Heart right ventricle (tissue), 16 donors: Measurements from ENCODE around the gene RAB7A. TPM values are rescaled to one million over a fixed set of nuclear protein-coding genes. Genes with fewer than 3 reads are reported as not detected.
"Not testable (repeated sequence)": the region's sequence is repeated elsewhere in the genome, so short reads cannot be mapped to it uniquely, and the experiment has no call there.

Source experiments
- ATAC-seq, 8 donors: fragments of 200-7000 bp; cut with Tn5 transposase; one replicate each; pipeline ENCODE4 v1.9.1; 2020; ENCODE audit warnings: mild to moderate bottlenecking in 8 of 8, moderate library complexity in 8 of 8, moderate number of reproducible peaks in 1 of 8
- DNase-seq, 2 donors: peaks; one replicate each; pipeline ENCODE4 v3.0.0-alpha.2; 2020
- H3K27ac ChIP-seq, 10 donors: fragments of 200-600 bp; sonication (generic) in 2 of 10; one replicate each; pipeline versions ENCODE4 v1.5.0 to v1.8.0; 2020 to 2022; ENCODE audit warnings: mild to moderate bottlenecking in 3 of 10
- H3K27me3 ChIP-seq, 7 donors: fragments of 200-600 bp; one replicate each; pipeline ENCODE4 v1.8.0; 2021 to 2022; ENCODE audit warnings: mild to moderate bottlenecking in 2 of 7
- H3K36me3 ChIP-seq, 9 donors: fragments of 200-600 bp; sonication (generic) in 1 of 9; one replicate each; pipeline versions ENCODE4 v1.5.0 to v1.8.0; 2020 to 2022; ENCODE audit warnings: mild to moderate bottlenecking in 2 of 9
- H3K4me1 ChIP-seq, 9 donors: fragments of 200-600 bp; sonication (generic) in 1 of 9; one replicate each; pipeline versions ENCODE4 v1.5.0 to v1.8.0; 2020 to 2022; ENCODE audit warnings: mild to moderate bottlenecking in 4 of 9
- H3K4me3 ChIP-seq, 10 donors: fragments of 200-600 bp; sonication (generic) in 2 of 10; one replicate each; pipeline versions ENCODE4 v1.5.0 to v1.8.0; 2020 to 2022; ENCODE audit warnings: mild to moderate bottlenecking in 7 of 10, moderate library complexity in 2 of 10
- H3K9me3 ChIP-seq, 11 donors: fragments of 200-600 bp in 10 of 11; sonication (generic) in 2 of 11; one replicate each; pipeline versions ENCODE4 v1.5.0 to v1.8.0; 2013 to 2022; ENCODE audit warnings: mild to moderate bottlenecking in 2 of 11, control low read depth in 1 of 11, moderate library complexity in 1 of 11
- CTCF ChIP-seq, 9 donors: fragments of 200-600 bp; sonication (generic) in 2 of 9; IDR thresholded peaks; one replicate each; pipeline versions ENCODE4 v1.5.0 to v1.8.0; 2021 to 2022; ENCODE audit warnings: antibody characterized with exemption in 9 of 9, mild to moderate bottlenecking in 5 of 9, moderate library complexity in 1 of 9
- WGBS, 2 donors: extraction: QIAGEN DNeasy Blood & Tissue Kit; methylation state at CpG; one replicate each; pipeline ENCODE4 v1.1.7; 2013; ENCODE audit warnings: inconsistent platforms in 1 of 2; 5-methylcytosine and 5-hydroxymethylcytosine counted together
- intact Hi-C, 10 donors: fragments of 100-400 bp; cut with DNase I; formaldehyde crosslinking; loops; one replicate each; pipeline versions ENCODE4 v1.11.1 to v1.14.2; 2022
- polyA plus RNA-seq, 2 donors: library from polyadenylated mRNA; stranded (reverse); fragments of 200-250 nt; gene quantifications; one replicate each; pipeline ENCODE4 v1.2.3, GENCODE V29; 2013
- total RNA-seq, 10 donors: library from RNA; stranded (reverse); fragmentation: NEBNext Ultra II Directional in 3 of 10; extraction: Animal tissue kit (Norgen Biotek cat#: 25700) in 3 of 10; gene quantifications; one replicate each; pipeline versions ENCODE4 v1.2.1 to v1.2.4, GENCODE V29; 2021 to 2023
- donor health status: Arrhythmogenic right ventricular cardiomyopathy.
- donor health status: ischemic (EF 13 %, LVEDD 7.1; RV severe dilation, severe dysfunction).
- donor health status: healthy with polysubstance abuse.
- donor health status: DM: no; HTN: yes; CAD: no.
- donor health status: DM: no; HTN: no; CAD: no.
- donor health status: ischemic (EF 25% LVEDD 6.9; RV normal size, moderate dysfunction).
- donor health status: ischemic (EF 25% LVEDD 5.7; RV mildly dilated, moderate dysfunction).
- donor health status: healthy.
- donor health status: DM: yes; HTN: yes; CAD: no.
- donor health status: Ischemic cardiomyopathy.
- donor health status: ischemic (EF 35%, LVEDD 5.7; RV mildly dilated, moderate dysfunction).
- donor health status: nonischemic (EF 11% LVEDD 7.7; RV severe dilation, severe dysfunction).
- donor health status: DM: yes; HTN: yes; CAD: no.
- donor health status: PGD.
- donor health status: ischemic (EF 29% LVEDD 5.4; RV normal size, mild dysfunction).
- donor health status: nonischemic (EF 23%, LVEDD 6.1; RV moderate dilation, normal function).

Gene RAB7A
- total and polyA plus RNA-seq, 12 donors = 161 to 348 (median 296) TPM

DNA sequence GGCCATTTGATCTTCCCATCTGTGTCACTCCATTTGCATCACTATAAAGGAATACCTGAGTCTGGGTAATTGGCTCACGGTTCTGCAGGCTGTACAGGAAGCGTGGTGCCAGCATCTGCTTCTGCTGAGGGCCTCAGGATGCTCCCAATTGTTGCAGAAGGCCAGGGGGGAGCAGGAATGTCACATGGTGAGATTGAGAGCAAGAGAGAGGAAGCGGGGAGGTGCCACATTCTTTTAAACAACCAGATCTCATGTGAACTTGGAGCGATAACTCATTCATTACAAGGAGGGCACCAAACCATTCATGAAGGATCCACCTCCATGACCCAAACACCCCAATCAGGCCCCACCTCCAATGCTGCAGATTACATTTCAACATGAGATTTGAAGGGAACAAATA, 13.1 kb upstream of the RAB7A start:
- WGBS, 2 donors = 77 to 81% methylated on average over 4 of the region's 4 CpGs

DNA sequence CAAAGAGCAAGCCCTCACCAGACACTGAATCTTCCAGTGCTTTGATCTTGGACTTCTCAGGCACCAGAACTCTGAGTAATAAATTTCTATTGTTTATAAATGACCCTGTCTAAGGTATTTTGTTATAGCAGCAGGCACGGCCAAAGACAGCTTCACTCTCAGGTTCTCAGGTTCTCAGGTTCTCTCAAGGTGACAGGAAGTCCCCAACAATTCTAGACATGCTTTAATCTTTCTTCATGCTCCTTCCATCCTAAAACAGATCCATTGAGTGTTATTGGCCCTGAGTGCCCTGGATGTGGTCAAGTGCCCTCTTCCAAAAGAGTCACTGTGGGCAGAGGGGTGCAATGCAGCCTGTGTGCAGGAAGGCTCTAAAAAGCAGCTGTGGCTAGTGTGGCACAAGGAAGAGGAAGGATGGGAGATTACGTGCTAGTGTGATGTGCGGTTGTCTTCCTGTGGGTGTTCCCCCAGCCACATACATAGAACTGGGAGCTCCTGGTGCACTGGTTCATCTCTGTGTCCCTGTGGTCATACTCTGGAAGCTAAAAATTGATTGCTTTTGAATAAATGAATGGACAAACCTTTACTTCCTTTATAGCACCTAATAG, 11.0 kb upstream of the RAB7A start:
- no peaks in the 10 kb centered on the region for H3K9me3 ChIP-seq
- H3K4me3 ChIP-seq = no peak overlapping the region
- H3K36me3 ChIP-seq = no peaks in the 10 kb centered on the region
- peak overlapping the region in 1 of 10 donors; percentile 13 for H3K27ac ChIP-seq
- ATAC-seq = peak in 5 of 8 donors; percentile 30 to 72 (median 67)
- WGBS, 2 donors = 80 to 86% methylated on average over 3 of the region's 3 CpGs
- H3K4me1 ChIP-seq = peaks cover 0 to 23% (median 0%) of the 10 kb centered on the region in 9 donors
- TF ChIP-seq CTCF (IDR thresholded peaks at IDR 0.05) = no peak
- DNase-seq = no peak
- intact Hi-C loops = loop anchor here in 1 of 10 donors (10.0 kb wide), 1 partner anchor 140 kb away; no protein-coding TSS in a partner anchor
- H3K27me3 ChIP-seq = no peaks in the 10 kb centered on the region

More for the DNA sequence above, 13.1 kb upstream of the RAB7A start:
- intact Hi-C loops = loop anchor here in 1 of 10 donors (10.0 kb wide), 1 partner anchor 142 kb away; no protein-coding TSS in a partner anchor
- Histone ChIP-seq H3K4me3 (no peak overlapping the region), H3K27me3 (no peaks in the 10 kb centered on the region), H3K27ac (no peak overlapping the region), H3K4me1 (peaks cover 0 to 13% (median 0%) of the 10 kb centered on the region in 9 donors), H3K9me3 (no peaks in the 10 kb centered on the region), H3K36me3 (no peaks in the 10 kb centered on the region)
- no peak for TF ChIP-seq CTCF (IDR thresholded peaks at IDR 0.05)
- no peak for ATAC-seq
- DNase-seq = no peak

DNA sequence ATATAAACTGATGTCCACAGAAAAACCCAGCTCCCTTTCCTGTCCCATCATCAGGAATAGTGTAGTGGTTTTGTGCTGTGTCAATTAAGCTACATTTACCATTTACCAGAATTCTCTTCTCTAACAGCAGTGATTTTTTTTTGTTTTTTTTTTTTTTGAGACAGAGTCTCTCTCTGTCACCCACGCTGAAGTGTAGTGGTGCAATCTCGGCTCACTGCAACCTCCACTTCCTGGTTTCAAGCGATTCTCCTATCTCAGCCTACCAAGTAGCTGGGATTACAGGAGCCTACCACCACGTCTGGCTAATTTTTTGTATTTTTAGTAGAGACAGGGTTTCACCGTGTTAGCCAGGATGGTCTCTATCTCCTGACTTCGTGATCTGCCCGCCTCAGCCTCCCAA, 7.1 kb upstream of the RAB7A start:
- 68 to 75% methylated on average over 7 of the region's 7 CpGs for WGBS, 2 donors
- H3K36me3 ChIP-seq, H3K9me3 ChIP-seq, H3K27me3 ChIP-seq, DNase-seq, H3K4me3 ChIP-seq, ATAC-seq: not testable (repeated sequence)
- H3K4me1 ChIP-seq = peaks cover 0 to 23% (median 0%) of the 10 kb centered on the region in 9 donors
- intact Hi-C loops = loop anchor here in 1 of 10 donors (10.0 kb wide), 1 partner anchor 136 kb away; no protein-coding TSS in a partner anchor
- peak overlapping the region in 1 of 10 donors; percentile 36 for H3K27ac ChIP-seq

DNA sequence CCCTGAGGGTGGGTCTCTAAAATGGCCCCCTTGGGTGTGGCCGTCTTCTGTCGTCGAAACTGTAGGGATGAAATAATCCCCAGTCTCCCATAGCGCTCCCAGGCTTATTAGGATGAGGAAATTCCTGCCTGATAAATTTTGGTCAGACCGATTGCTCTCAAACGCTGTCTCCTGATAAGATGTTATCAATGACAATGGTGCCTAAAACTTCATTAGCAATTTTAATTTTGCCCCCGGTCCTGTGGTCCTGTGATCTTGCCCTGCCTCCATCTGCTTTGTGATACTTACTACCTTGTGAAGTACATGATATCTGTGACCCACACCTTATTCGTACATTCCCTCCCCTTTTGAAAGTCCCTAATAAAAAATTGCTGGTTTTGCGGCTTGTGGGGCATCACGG, 5.1 kb upstream of the RAB7A start:
- intact Hi-C loops = no loop called here
- Histone ChIP-seq H3K9me3 (no peaks in the 10 kb centered on the region), H3K4me3 (no peak overlapping the region), H3K27ac (no peak overlapping the region), H3K36me3 (no peaks in the 10 kb centered on the region), H3K4me1 (peaks cover 0 to 14% (median 0%) of the 10 kb centered on the region in 9 donors), H3K27me3 (no peaks in the 10 kb centered on the region)
- WGBS, 2 donors = 29 to 41% methylated on average over 10 of the region's 10 CpGs
- DNase-seq (no peak), ATAC-seq (no peak)
- TF ChIP-seq CTCF (IDR thresholded peaks at IDR 0.05) = no peak

- intact Hi-C loops = no loop called here
- H3K36me3 ChIP-seq = no peaks in the 10 kb centered on the region
- no peak for ATAC-seq
Measured at GRCh38 chr3:128723477-128723876, 2.5 kb upstream of the RAB7A start.

More at GRCh38 chr3:128723477-128723876, 2.5 kb upstream of the RAB7A start:
- no peaks in the 10 kb centered on the region for H3K27me3 ChIP-seq
- H3K4me3 ChIP-seq = no peak overlapping the region
- H3K9me3 ChIP-seq = no peaks in the 10 kb centered on the region
- peaks cover 2 to 31% (median 16%) of the 10 kb centered on the region in 9 donors for H3K4me1 ChIP-seq
- no peak overlapping the region for H3K27ac ChIP-seq
- WGBS, 2 donors = 86 to 90% methylated on average over 6 of the region's 6 CpGs
- TF ChIP-seq CTCF (IDR thresholded peaks at IDR 0.05) = no peak
- DNase-seq = no peak
